ENCODE data around the gene GRID1.

GRID1 gene
- 0 to 0.06 reads per million in 2 experiments for total RNA-seq

GRCh38 chr10:86366033-86366901 lies at the start of gene GRID1:
Gene GRID1, minus strand, starts transcription at chr10:86366795.
- DNase-seq (ENCODE audit: low read depth), result no peak

- DNase-seq (ENCODE audit: low read depth), result no peak
Measured at GRCh38 chr10:86415583-86415982, 49.0 kb upstream of the GRID1 start.

GRCh38 chr10:86415116-86415515 lies 48.5 kb upstream of the GRID1 start:
- DNase-seq (ENCODE audit: low read depth), result no peak

- DNase-seq (ENCODE audit: low read depth), result no peak
Measured at GRCh38 chr10:86413046-86413728, 46.6 kb upstream of the GRID1 start.

- no peak for DNase-seq (ENCODE audit: low read depth)
Measured at GRCh38 chr10:86411852-86412560, 45.4 kb upstream of the GRID1 start.

GRCh38 chr10:86411281-86411841 lies 44.8 kb upstream of the GRID1 start:
- DNase-seq (ENCODE audit: low read depth), result no peak

- DNase-seq (ENCODE audit: low read depth), result no peak
Measured at GRCh38 chr10:86410542-86411124, 44.0 kb upstream of the GRID1 start.

GRCh38 chr10:86409183-86409582 lies 42.6 kb upstream of the GRID1 start:
- no peak for DNase-seq (ENCODE audit: low read depth)

- DNase-seq (ENCODE audit: low read depth), result no peak
Measured at GRCh38 chr10:86403183-86403797, 36.7 kb upstream of the GRID1 start.

GRCh38 chr10:86402283-86402941 lies 35.8 kb upstream of the GRID1 start:
- DNase-seq (ENCODE audit: low read depth), result no peak

GRCh38 chr10:86401588-86402282 lies 35.1 kb upstream of the GRID1 start:
- DNase-seq (ENCODE audit: low read depth), result no peak

- peak; percentile 73 for DNase-seq (ENCODE audit: low read depth)
Measured at GRCh38 chr10:86400705-86401587, 34.4 kb upstream of the GRID1 start.

- DNase-seq (ENCODE audit: low read depth), result peak; percentile 89
Measured at GRCh38 chr10:86399879-86400704, 33.5 kb upstream of the GRID1 start.

- no peak for DNase-seq (ENCODE audit: low read depth)
Measured at GRCh38 chr10:86399514-86399878, 32.9 kb upstream of the GRID1 start.

GRCh38 chr10:86397120-86397519 lies 30.5 kb upstream of the GRID1 start:
- DNase-seq (ENCODE audit: low read depth), result no peak

- no peak for DNase-seq (ENCODE audit: low read depth)
Measured at GRCh38 chr10:86393862-86394455, 27.4 kb upstream of the GRID1 start.

- no peak for DNase-seq (ENCODE audit: low read depth)
Measured at GRCh38 chr10:86393362-86393761, 26.8 kb upstream of the GRID1 start.

GRCh38 chr10:86392723-86393094 lies 26.1 kb upstream of the GRID1 start:
- DNase-seq (ENCODE audit: low read depth), result no peak

All from T follicular helper cell (primary cell).